NAMALWA (cell line): ENCODE measurements around the gene ZNF473.
A peak's percentile ranks its signal among the peaks of the same experiment; 100 is the strongest.

ENCODE experiments used
- DNase-seq: peaks from one replicate; pipeline ENCODE4 v3.0.0-alpha.2; 2015; ENCODE audit warnings: low spot score

Gene ZNF473

DNA sequence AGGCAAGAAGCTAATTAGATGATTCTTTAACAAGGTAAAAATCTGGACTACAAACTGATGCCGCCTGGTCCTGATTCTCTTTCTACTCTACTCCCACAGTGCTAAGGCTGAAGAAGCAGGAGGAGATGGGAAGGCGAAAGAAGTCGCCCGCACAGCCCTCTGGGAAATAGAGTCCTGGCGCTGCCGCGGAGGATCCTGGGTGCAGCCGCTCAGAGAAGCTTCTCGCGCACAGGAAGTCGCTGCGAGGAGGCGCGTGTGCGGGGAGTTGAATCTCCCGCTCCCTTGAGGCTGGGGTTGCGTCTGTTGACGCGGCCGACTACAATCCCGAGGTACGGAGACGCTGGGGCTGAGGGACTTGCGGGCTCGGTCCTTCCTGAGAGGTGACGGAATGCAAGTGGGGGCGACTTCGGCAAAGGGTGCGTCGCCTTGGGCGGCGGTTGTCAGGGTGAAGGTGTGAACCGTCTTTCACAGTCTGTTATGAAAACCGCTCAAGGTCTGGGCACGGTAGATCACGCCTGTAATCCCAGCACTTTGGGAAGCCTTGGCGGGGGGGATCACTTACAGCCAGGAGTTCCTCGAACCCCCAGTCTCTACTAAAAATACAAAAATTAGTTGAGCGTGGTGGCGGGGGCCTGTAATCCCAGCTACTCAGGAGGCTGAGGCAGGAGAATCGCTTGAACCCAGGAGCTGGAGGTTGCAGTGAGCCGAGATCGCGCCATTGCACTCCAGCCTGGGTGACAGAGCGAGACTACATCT is at the start of gene ZNF473:
ZNF473 (plus strand) TSS at position 212 of the 756 bp plus-strand sequence. CDS start 5,078 bp downstream, outside the sequence.
- no peak for DNase-seq

DNA sequence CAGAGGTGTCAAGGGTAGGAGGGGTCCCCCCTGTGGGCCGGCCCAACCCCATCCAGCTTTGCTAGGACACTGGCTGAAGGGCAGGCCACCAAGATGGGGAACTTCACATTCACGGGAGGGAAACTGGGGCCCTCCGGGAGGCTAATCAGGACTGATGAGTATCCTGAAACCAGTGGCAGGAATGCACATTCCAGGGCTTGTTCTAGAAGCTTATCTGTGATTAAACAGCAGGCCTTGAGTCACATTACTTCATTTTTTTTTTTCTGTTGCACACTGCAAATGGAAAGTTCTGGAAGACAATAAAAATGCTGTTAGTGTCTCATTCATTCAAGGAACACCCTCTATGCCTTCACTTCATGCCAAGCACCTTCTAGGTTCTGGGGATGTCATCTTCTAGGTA is 49.3 kb upstream of the ZNF473 start:
- no peak for DNase-seq

DNA sequence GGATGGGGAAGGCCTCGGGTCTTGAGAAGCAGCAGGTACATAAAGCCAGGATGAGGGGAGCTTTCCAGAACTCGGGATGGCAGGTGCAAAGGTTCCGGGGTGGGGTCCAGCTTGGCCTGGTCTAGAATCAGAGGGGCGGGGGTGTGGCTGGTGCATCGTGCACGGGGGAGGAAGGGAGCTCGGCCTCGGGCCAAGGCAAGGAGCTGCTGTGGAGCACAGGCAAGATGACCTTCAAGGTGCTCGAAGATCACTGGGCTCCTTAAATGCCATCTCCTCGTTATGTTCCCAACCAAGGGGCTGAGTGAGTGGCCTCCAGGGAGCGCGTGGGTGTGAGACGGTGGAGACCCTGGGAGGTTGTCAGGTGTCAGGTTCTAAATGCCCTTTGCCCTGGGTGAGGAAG is 48.7 kb upstream of the ZNF473 start:
- no peak for DNase-seq

DNA sequence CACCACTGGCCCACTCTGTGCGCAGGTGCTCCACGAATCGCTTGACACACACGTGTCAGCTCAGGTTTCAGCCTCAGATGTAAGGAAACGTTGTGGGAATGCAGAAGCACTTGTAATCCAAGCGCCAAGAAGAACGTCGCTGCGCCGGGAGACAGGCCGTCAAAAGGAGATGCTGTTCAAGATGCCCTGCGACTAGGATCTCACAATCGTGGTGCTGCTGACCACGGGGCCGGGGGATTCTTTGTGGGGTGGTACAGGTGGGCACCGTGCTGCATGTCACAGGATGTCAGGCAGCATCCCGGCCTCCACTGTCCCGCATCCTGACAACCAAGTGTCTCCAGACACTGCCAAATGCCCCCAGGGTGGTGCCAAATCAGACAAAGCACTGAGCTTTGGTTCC is 47.9 kb upstream of the ZNF473 start:
- DNase-seq, result no peak

DNA sequence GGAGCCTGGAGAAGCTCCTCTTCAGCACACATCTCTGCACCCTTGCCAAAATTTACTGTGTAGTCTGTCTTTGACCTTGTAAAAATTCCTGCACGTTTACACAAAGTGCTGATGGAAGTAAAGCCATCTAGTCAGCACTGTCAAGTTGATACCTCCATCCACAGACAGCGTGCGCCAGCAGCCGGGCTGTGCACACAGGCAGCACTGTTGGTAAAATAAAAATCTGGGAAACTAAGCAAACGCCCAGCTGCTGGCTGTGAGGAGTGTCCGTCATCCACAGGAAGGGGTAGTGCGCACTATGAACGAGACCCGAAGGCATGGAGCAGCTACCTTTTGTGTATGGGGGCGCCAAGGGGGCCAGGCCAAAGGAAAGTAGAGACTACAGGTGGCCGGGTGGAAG is 47.5 kb upstream of the ZNF473 start:
- no peak for DNase-seq

DNA sequence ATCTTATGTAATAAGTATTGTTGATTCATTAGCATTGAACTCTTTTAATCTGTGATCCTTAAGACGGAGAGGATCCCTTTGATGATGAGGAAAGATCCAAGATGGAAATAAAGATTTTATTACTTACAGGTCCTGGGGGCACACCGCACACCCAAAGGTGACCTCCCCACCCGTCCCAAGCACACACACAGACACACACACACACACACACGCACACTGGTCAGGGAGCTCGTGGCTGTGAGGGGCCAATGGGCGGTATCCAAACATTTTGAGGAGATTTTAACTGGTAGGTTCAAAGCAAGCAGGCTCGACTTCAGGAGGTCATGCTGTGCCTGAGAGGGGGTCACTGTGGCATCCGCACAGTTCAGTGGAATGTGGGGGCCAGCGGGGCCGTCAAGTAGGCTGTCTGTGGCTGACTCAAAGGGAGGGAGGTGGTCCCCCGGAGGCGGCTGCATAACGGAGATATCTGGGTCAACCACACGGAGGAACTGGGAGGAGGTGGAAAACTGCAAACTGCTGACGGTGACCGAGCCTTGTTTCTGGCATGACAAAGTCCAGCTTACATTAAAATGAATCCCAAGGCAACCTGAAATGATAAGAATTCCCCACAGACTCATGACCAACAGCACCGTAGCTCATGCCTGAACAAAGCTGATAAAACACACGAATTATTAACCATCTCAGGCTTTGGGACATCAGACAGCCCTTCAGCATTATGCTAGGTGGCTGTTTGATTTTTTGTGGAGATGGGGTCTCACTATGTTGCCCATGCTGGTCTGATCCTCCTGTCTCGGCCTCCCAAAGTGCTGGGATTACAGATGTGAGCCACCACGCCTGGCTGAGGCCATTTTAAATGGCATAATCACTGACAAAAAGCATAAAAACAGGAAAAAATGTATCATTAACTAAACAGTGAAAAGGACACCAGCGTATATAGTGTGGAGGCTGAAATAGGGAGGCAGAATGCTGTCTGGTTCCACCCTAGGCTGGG is 43.9 kb upstream of the ZNF473 start:
- DNase-seq, result no peak

DNA sequence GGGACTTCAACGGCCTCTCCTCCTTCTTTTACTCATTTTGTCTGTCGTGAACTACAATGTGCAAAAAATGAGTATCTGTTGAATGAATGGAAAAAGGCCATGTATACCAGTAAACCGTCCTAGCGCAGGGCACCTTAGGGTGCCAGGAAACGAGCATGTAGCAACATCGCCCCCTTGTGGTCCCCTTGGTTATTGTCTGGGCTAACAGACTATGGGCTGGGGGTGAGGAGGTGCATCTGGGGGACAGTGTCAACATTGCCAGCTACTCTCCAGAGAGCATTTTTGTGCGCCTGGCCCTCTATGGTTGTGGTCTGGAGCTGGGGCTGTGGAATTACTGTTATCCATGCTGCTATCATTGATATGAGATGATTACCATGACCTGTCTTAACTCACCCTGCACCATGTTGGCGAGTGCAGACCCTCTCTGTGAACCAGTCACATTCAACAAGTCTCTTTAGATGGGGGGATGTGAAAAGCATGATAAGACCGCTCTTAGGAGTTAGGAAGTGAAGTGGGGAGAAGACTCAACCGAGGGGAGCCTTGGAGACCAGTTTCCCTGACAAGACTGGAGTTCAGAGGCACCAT is 42.1 kb upstream of the ZNF473 start:
- DNase-seq, result peak; percentile 88

DNA sequence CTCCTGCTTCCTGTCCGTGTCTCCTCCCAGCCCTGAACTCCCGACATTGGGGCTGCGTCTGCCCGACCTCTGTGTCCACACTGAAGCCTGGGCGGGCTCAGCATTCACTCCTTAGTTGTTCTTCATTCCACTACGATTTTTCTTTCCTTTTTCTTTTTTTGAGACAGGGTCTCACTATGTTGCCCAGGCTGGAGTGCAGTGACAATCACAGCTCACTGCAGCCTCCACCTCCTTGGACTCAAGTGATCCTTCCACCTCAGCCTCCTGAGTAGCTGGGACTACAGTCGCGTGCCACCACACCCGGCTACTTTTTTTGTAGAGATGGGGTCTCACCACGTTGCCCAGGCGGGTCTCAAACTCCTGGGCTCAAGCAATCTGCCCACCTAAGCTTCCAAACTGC is 41.3 kb upstream of the ZNF473 start:
- no peak for DNase-seq

DNA sequence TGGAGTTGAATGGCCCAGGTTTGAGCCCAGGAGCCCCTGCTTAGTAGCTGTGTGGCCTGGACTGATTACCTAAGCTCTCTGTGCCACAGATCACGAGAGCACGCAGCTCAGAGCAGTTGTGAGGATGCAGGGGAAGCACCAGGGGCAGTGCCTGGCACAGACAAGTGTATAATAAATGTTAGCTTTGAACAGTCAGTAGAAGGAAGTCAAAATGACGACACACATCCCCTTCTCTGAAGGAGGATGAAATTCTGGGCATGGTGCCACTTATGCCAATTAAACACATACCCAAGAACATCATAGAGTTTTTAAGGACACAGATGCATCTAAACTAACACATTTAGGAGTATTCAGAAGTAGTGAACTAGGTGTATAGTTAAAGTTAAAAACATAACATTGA is 39.9 kb upstream of the ZNF473 start:
- DNase-seq, result no peak

DNA sequence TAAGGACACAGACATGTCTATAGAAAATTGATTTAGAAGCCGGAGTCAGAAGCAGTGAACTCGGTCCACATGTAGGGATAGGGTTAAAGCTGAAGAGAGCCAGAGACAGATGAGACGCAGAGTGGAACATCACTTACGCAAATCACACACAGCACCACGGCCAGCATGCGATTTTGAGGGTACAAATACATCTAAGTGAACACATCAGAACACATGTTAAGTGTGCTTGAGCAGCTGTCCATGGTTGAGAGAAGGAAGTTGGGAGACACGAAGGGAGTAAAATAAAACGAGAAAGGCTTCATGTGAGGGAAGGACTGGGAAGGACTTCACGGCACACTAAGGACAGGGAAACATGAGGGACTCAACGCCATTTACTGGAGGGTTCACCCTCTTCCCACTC is 39.5 kb upstream of the ZNF473 start:
- DNase-seq, result no peak

DNA sequence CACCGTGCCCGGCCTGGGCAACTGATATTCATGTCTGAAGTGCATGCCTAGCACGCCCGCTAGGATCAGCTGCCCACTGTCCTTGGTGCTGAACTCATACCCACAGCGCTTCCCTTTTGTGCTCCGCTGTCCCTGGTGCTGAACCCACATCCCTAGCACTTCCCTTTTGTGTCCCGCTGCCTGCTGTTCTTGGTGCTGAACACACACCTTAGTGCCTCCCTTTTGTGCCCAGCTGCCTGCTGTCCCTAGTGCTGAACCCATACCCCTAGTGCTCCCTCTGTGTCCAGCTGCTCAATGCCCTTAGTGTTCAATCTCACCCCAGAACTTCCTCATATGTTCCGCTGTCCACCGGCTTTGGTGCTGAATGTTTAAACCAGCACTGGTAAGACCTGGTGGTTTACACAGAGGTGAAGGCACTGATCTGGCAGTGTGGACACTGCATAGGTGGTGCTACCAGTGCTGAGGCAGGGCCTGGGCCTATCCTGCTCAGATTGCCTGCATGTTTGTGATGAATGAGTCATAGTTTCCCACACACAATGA is 38.6 kb upstream of the ZNF473 start:
- peak; percentile 93 for DNase-seq

DNA sequence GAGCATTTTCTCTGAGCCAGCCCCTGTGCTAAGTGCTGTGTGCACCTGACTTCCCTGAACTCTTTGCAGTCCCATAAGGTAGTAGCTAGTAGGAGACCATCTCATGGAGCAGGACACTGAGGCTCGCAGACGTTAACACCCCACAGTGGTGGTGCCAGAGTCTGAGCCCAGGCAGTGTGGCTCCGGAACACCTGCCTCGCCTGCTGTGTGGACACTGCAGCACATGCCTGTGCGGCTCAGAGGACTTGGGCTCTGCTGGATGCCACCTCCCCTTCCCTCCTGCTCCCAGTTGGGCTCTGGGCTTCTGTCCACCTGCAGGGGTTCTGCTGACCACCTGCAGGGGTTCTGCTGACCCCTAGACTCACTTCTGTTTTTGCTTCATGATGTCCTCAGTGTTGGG is 37.8 kb upstream of the ZNF473 start:
- DNase-seq, result no peak

DNA sequence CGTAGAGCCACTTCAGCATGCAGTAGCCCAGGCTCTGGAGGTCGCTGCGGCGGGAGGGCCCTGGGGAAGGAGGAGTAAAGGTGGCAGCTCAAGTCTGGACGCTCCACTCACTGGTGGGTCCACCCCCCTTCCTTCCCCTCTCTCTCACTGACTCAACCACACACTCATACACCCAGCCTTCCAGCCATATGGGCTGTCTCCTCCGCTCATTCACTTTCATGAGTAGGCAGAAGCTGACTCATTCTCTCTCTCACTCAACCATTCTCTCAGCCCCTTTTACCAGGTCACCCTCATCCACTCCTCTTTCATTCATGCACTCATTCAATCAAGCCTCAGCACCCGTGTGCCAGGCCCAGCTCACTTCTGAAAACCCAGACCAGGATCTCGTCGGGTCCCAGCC is 37.4 kb upstream of the ZNF473 start:
- no peak for DNase-seq

DNA sequence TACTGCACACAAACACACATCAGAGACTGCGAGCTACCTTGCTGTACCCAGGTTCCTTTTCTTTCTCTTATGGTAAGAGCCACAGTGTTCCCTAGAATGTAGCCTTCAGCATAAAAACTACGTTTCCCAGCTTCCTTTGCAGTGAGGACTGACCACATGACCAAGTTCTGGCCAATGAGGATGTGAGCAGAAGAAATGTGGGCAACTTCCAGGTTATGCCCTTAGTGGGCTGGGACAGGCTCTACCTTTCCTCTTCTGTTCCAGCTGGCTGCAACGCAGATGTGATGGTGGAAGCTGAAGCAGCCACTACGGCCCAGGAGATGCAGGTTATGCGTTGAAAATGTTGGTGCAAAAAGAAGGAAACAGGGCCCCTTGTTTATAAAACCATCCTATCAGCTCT is 28.1 kb upstream of the ZNF473 start:
- DNase-seq, result peak; percentile 69

DNA sequence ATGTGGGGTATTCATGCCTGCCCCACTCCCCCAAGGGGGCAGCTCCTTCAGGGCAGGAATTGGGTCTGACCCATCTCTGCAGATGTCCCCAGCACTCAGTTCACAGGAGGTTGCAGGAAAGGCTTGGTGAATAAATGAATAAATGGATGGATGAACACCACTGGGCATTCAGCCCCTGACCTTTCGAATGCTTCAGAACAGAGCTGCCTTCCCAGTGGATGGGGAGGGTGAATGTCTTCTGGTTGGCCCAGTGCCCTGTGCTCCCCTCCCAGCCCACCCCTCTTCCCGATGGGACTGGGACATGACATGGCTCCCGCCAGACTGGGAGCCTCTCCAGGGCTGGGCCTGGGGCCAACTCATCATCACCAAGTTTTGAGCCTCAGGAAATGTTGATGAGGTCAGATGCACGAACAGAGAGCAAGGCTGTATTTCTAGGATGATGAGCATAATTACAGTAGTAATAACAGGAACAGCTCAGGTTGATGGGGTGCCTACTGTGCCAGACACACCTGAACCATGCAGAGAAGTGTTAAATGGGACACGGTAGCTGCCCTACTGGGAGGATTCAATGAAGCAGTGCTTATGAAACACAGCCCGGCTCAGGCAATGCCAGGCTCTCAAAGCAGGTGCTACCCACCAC is 26.3 kb upstream of the ZNF473 start:
- DNase-seq, result no peak

DNA sequence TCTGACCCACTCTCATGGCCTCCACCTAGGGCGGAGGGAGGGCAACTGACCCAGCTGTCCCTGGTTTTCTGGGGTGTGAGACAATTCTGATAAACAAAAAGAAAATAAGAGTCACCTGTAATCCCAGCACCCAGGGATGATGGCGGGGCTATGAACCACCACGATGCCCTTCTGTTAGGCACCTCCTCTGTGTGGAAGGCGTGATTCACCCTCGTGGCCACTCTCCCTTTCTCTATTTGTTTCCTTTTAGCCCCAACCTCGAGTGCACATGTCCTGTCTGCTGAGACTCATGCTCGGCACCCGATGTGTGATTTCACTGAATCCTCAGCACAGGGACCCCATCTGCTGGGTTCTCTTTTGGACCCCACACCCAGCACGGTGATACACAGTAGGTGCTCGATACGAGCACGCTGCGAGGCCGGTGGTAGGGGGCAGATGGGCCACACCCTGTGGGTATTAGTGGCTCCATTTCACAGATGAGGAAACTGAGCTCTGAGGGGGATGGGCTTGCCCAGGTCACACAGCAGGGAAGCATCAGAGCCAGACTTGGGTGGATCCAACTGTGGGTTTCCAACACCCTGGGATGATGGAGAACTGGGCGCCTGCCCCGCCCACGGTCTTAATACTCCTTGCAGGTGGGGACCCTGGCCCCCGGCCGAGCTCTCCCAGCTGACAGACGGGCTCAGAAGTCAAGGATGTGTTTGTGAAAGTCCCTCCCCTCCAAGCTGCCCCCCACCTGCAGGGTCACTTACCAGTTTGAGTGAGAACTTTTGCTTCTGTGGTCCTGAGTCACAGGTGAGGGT is 25.6 kb upstream of the ZNF473 start:
- no peak for DNase-seq

DNA sequence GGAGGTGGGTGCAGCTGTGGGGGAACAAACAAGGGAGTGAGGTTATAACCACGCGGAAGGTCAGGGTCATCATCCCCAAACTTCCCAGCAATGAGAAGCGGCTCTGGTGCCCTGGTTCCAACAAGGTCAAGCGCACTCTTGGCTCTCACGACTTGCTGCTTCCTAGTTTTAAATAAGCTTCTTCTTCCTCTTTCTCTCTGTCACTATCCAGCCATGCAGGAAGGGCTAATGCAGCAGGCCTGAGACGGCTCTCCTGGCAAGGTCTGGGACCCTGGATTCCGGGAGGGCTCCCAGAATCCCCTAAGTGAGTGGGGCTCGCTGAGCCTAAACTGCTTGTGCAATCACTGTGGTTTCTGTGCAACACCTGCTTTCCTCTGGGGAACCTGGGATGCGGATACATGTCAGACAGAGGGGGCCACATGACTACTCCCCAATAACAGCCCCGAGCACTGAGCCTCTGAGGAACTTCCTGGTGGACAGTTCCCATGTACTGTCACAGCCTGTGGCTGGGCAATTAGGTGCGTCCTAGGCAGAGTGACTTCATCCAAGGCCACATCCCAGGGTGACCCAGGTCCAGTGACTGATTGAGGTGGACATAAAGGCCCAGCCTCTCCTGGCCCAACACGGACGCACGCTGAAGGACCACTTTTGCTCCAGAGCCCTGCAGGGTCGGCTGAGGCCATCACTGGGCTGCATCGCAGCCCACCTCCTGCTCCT is 24.8 kb upstream of the ZNF473 start:
- DNase-seq, result no peak

DNA sequence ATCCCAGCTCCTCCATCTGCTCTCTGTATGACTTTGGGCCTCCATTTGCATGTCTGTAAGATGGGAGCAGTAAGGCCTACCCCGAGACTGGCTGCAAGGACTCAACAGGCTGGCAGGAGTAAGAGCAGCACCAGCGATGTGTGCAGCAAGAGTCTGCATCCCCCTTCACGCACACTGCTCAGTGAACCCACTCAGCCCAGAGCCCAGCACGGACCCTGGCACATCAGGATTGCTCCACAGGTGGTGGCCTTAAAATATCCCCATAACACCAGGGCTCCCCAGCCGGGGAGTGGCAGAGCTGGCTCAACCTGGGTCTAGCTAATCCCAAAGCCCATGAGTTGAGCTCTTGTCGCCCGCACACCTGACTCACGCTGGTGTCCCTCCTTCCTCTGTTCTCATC is 24.0 kb upstream of the ZNF473 start:
- no peak for DNase-seq

DNA sequence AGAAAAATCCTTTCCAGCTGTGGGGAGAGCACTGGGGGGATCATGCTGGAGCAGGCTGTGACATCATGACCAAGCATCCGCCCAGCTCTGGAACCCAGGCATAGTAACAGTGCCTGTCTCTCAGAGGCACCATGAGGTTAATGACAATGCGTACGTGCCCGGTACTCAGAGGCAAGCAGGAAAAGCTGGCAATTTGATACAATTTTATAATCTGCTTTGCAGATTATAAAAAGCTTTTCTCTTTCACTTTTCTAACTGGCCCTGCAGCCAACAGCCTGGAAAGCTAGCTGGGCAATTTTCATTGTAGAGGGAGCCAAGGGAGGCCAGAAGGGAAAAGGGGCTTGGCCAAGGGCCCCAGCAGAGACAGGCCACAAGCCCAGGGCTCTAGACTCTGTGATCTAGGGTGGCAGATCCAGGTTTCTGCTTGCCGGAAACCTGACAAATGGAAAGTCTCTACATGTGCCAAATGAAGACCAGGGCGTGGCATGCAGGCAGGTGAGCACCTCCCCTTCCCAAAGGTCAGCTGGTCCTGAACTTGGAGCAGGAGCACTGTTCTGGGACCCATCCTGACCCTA is 23.3 kb upstream of the ZNF473 start:
- no peak for DNase-seq

DNA sequence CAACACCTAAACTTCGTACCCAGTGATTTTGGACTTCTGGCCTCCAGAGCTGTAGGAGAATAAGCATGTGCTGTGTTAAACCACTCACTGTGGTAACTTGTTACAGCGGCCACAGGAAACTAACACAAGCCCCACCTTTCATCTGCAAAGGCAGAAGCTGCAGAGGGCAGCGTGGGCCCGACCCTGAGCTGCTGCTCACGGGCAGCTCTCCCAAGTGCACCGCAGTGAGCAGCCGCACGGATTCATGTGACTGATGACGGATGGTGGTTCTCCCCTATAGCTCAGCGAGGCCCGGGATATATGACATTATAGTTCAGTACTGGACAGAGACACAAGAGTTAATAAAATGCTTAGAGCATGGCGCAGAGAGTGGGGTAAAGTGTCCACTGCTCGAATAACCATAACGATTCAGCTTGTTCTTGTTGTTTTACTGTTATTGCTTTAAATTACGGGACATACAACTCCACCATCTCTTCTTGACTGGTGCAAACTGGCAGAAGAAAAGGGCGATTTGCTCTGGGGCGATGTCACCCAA is 22.5 kb upstream of the ZNF473 start:
- no peak for DNase-seq
